ENCODE measurements around the gene MND1.

MND1 gene

GRCh38 chr4:153346563-153346962 is 2.1 kb downstream of the MND1 start:
- DNase-seq: no peak

- DNase-seq: no peak
Measured at GRCh38 chr4:153347117-153347516, 2.6 kb downstream of the MND1 start.

- DNase-seq: no peak
Measured at GRCh38 chr4:153348006-153348405, 3.5 kb downstream of the MND1 start.

- DNase-seq: no peak
Measured at GRCh38 chr4:153349206-153349805, 4.8 kb downstream of the MND1 start.

GRCh38 chr4:153362184-153362583 is 17.7 kb downstream of the MND1 start:
- no peak for DNase-seq

GRCh38 chr4:153364061-153364460 is 19.6 kb downstream of the MND1 start:
- no peak for DNase-seq

- DNase-seq: no peak
Measured at GRCh38 chr4:153365003-153365402, 20.5 kb downstream of the MND1 start.

GRCh38 chr4:153366486-153366885 is 22.0 kb downstream of the MND1 start:
- no peak for DNase-seq

- DNase-seq: no peak
Measured at GRCh38 chr4:153367092-153367491, 22.6 kb downstream of the MND1 start.

- DNase-seq: no peak
Measured at GRCh38 chr4:153369021-153369420, 24.5 kb downstream of the MND1 start.

- DNase-seq: no peak
Measured at GRCh38 chr4:153371701-153372234, 27.3 kb downstream of the MND1 start.

GRCh38 chr4:153372967-153373562 is 28.6 kb downstream of the MND1 start:
- DNase-seq: no peak

GRCh38 chr4:153374442-153374841 is 30.0 kb downstream of the MND1 start:
- no peak for DNase-seq

GRCh38 chr4:153375303-153375702 is 30.8 kb downstream of the MND1 start:
- no peak for DNase-seq

GRCh38 chr4:153383131-153383530 is 38.6 kb downstream of the MND1 start:
- no peak for DNase-seq

GRCh38 chr4:153384160-153384559 is 39.7 kb downstream of the MND1 start:
- no peak for DNase-seq

GRCh38 chr4:153385784-153386183 is 41.3 kb downstream of the MND1 start:
- DNase-seq: no peak

- DNase-seq: no peak
Measured at GRCh38 chr4:153387981-153388380, 43.5 kb downstream of the MND1 start.

GRCh38 chr4:153393397-153393796 is 48.9 kb downstream of the MND1 start:
- no peak for DNase-seq

GRCh38 chr4:153394945-153395344 is 50.5 kb downstream of the MND1 start:
- no peak for DNase-seq

- DNase-seq: no peak
Measured at GRCh38 chr4:153398713-153399112, 54.2 kb downstream of the MND1 start.

GRCh38 chr4:153399358-153399757 is 54.9 kb downstream of the MND1 start:
- no peak for DNase-seq

GRCh38 chr4:153401501-153401900 is 57.0 kb downstream of the MND1 start:
- DNase-seq: no peak

- DNase-seq: no peak
Measured at GRCh38 chr4:153402366-153402765, 57.9 kb downstream of the MND1 start.

GRCh38 chr4:153403726-153404125 is 59.2 kb downstream of the MND1 start:
- DNase-seq: no peak

Data from activated CD4-positive, alpha-beta T cell treated with anti-CD3 and anti-CD28 coated beads, Interleukin-2, amount 50 U/mL, for 1 hour (primary cell).